HFFc6 (cell line): ENCODE data around the gene NAE1. TPM values are rescaled to one million over a fixed set of nuclear protein-coding genes. Genes with fewer than 3 reads are reported as not detected.

ENCODE experiments used
- DNase-seq: peaks from one replicate; pipeline ENCODE4 v3.0.0-alpha.2; 2018
- H3K27ac Mint-ChIP-seq: 2 replicates; pipeline ENCODE4 v1.8.0; 2020; ENCODE audit warnings: mild to moderate bottlenecking, mixed read lengths
- H3K27me3 Mint-ChIP-seq: 2 replicates; pipeline ENCODE4 v1.8.0; 2021; ENCODE audit warnings: mild to moderate bottlenecking, moderate library complexity, mixed read lengths; ENCODE audit not compliant: insufficient read depth
- H3K36me3 Mint-ChIP-seq: 2 replicates; pipeline ENCODE4 v1.8.0; 2021; ENCODE audit warnings: low read depth, mixed read lengths
- H3K4me1 Mint-ChIP-seq: 2 replicates; pipeline ENCODE4 v1.8.0; 2020; ENCODE audit warnings: low read depth, mixed read lengths
- H3K4me3 Mint-ChIP-seq: 2 replicates; pipeline ENCODE4 v1.8.0; 2020; ENCODE audit warnings: mild to moderate bottlenecking, moderate library complexity, mixed read lengths
- H3K9me3 Mint-ChIP-seq: 2 replicates; pipeline ENCODE4 v1.8.0; 2020; ENCODE audit warnings: mild to moderate bottlenecking, mixed read lengths
- total RNA-seq, 6 experiments: library from RNA; stranded (reverse); fragmentation: NEBNext Ultra II Directional; extraction: Animal tissue kit (Norgen Biotek cat#: 25700); gene quantifications; 2 replicates in 1 of 6; 3 replicates in 5 of 6; pipeline ENCODE4 v1.2.3, GENCODE V29; 2021
- TF ChIP-seq, protein P1 (sequence below): fragments of 200-600 bp; sonication (generic); IDR thresholded peaks from 2 replicates; pipeline ENCODE4 v1.5.0; 2021; ENCODE audit warnings: antibody characterized with exemption, mild to moderate bottlenecking

NAE1 gene
- total RNA-seq, 6 experiments from 2014 or later = 47.3 to 57.5 (median 53.8) TPM

DNA sequence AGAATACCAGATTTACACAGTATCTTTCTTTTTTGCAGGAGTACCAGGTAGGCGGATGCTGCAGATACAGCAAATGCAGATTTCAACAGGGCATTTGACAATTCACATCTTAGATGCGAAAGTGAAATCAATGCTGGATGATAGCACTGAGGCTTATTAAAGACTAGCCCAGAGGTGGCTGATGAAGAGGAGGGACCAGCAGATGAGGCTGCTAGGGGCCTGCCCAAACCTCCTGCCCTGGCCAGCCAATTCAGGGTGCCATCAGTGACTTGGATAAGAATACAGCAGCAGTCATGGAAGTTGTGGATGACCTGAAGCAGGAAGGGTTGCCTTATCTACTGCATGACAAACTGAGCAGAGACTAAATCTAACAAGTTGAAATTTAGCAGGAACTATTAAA, 77.8 kb downstream of the NAE1 start:
- Mint-ChIP-seq H3K4me1 (peaks cover 33% of the 10 kb centered on the region), H3K9me3 (no peaks in the 10 kb centered on the region; the same call in 1 of the 2 replicates), H3K4me3 (no peak overlapping the region), H3K27me3 (peaks cover 1% of the 10 kb centered on the region), H3K36me3 (peaks cover 27% of the 10 kb centered on the region), H3K27ac (no peak overlapping the region)
- no peak for DNase-seq
- TF ChIP-seq, protein P1, sequence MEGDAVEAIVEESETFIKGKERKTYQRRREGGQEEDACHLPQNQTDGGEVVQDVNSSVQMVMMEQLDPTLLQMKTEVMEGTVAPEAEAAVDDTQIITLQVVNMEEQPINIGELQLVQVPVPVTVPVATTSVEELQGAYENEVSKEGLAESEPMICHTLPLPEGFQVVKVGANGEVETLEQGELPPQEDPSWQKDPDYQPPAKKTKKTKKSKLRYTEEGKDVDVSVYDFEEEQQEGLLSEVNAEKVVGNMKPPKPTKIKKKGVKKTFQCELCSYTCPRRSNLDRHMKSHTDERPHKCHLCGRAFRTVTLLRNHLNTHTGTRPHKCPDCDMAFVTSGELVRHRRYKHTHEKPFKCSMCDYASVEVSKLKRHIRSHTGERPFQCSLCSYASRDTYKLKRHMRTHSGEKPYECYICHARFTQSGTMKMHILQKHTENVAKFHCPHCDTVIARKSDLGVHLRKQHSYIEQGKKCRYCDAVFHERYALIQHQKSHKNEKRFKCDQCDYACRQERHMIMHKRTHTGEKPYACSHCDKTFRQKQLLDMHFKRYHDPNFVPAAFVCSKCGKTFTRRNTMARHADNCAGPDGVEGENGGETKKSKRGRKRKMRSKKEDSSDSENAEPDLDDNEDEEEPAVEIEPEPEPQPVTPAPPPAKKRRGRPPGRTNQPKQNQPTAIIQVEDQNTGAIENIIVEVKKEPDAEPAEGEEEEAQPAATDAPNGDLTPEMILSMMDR = no peak

Other genes starting within 250 kb of the NAE1 start
- gene CMTM3, start 226.3 kb downstream of the NAE1 start, total RNA-seq = 10 to 100 TPM; 26.3 to 35.6 (median 28.0) TPM
- 10 to 100 TPM; 14.2 to 22.0 (median 18.8) TPM for gene CMTM4, start 134.2 kb downstream of the NAE1 start, total RNA-seq
- 100 to 1,000 TPM in 3 of 6 experiments, 10 to 100 TPM in 3; 84.7 to 103 (median 99.7) TPM for gene DYNC1LI2, start 79.4 kb downstream of the NAE1 start, total RNA-seq
- not detected for gene TERB1, start 29.4 kb downstream of the NAE1 start, total RNA-seq
- gene CA7, start 13.4 kb upstream of the NAE1 start, total RNA-seq = not detected
- 10 to 100 TPM; 12.8 to 17.7 (median 16.2) TPM for gene PDP2, start 49.5 kb upstream of the NAE1 start, total RNA-seq
- under 1 TPM in 1 of 6 experiments, not detected in 5; 0.09 TPM for gene CDH16, start 87.9 kb upstream of the NAE1 start, total RNA-seq
- gene RRAD, start 94.6 kb upstream of the NAE1 start, total RNA-seq = 1 to 10 TPM in 4 of 6 experiments, under 1 TPM in 2; 0.52 to 2.0 (median 1.5) TPM
- gene CIAO2B, start 103.4 kb upstream of the NAE1 start, total RNA-seq = 100 to 1,000 TPM in 2 of 6 experiments, 10 to 100 TPM in 4; 90.9 to 108 (median 98.6) TPM
- 10 to 100 TPM; 35.1 to 42.3 (median 40.2) TPM for gene CES2, start 104.5 kb upstream of the NAE1 start, total RNA-seq
- gene CES3, start 130.3 kb upstream of the NAE1 start, total RNA-seq = under 1 TPM in 5 of 6 experiments, not detected in 1; 0.06 to 0.39 (median 0.14) TPM
- gene CES4A, start 157.6 kb upstream of the NAE1 start, total RNA-seq = 1 to 10 TPM; 1.7 to 3.5 (median 2.3) TPM
- gene CBFB, start 198.2 kb upstream of the NAE1 start, total RNA-seq = 10 to 100 TPM; 55.2 to 84.4 (median 69.5) TPM